ENCODE measurements around the gene MTR. TPM values are rescaled to one million over a fixed set of nuclear protein-coding genes. Genes with fewer than 3 reads are reported as not detected.

MTR gene
- 15.3 and 29.9 TPM in 2 replicates for total RNA-seq (2014; rRNA removed; shearing (Covaris generic))

DNA sequence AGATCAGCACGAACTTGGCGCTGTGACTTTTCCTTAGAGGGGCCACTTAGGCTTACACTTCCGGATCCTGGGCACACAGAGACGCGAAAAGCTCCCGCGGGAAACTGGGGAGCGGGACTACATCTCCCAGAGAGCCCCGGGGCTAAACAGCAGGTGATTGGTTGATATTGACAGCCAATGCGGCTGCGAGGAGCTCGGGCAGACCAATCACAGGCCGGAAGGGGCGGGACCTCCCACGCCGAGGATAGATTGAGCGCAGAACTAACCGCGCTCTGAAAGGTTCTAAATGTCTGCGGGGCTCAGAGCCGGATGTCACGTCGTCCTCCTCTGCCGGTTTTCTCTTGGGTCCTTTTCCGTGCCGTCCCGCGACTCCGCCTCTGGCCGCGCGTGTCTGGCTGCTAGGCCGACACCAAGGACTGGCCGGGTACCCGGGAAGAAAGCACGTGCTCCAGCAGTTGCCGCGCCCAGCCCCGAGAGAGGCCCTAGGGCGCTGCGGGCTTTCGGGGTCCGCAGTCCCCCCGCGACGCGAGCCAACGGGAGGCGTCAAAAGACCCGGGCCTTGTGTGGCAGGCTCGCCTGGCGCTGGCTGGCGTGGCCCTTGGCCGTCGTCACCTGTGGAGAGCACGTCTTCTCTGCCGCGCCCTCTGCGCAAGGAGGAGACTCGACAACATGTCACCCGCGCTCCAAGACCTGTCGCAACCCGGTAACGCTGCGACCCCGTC is at the start of gene MTR:
Gene MTR, plus strand, starts transcription at position 258 of the 722 bp plus-strand sequence. Its CDS starts 412 bp downstream, at position 670.
- Histone ChIP-seq H3K4me3 (ENCODE audit: insufficient read depth, low read depth, low read length) (peak within 1 kb of the TSS; percentile 98), H3K27me3 (ENCODE audit: control insufficient read depth, insufficient read depth, low read length) (peaks cover 5% of the 10 kb centered on the region), H3K36me3 (replicated peaks; ENCODE audit: control insufficient read depth, insufficient read depth, low read length) (no peaks in the 10 kb centered on the region)
- DNase-seq = peak; percentile 97

DNA sequence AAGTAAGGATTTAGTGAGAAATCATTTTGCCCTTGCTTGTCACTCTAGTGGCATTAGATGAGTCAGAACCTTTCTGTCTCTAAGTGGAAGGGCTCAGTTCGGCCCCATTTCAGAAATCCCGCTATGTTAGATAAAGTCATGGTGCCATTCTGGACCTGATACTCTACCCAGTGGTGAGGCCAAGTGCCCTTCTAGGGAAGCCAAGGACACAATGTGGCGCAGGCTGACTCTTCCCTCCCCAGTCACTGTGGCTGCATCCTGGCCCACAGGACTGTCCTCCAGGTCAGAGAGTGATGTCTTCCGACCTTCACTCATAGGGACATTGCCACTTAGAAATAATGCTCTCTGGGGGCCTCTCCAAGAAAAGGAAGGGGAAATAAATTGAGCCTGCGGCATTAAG is 48.3 kb upstream of the MTR start:
- Histone ChIP-seq H3K36me3 (replicated peaks; ENCODE audit: control insufficient read depth, insufficient read depth, low read length) (no peaks in the 10 kb centered on the region), H3K4me3 (ENCODE audit: insufficient read depth, low read depth, low read length) (no peak overlapping the region), H3K27me3 (ENCODE audit: control insufficient read depth, insufficient read depth, low read length) (no peaks in the 10 kb centered on the region)
- DNase-seq = no peak

DNA sequence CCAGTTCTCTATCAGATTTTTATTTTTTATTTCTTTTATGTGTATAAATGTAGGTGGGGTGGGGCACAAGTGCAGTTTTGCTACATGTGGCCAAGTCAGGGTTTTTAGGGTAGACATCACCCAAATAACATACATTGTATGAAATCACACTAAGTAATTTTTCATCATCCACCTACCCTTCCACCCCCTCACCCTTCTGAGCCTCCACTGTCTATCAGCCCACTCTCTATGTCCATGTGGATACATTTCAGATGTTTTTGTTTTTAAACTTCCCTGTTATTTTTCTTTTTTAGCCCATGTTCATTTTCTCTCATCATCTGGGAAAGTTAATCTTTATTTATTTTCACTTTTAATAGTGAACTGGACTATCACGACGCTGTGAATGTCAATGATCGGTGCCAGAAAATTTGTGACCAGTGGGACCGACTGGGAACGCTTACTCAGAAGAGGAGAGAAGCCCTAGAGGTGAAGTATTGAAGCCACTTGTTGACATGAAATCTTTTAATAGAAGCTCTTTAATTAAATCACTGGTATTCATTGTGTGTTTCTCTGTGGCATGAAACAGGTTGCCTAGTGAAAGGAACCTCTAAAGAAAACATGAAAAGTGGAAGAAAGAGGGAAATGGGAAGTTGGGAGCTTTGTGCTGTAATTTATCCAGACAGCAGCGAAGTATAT is 47.6 kb upstream of the MTR start:
- Histone ChIP-seq H3K27me3 (ENCODE audit: control insufficient read depth, insufficient read depth, low read length) (no peaks in the 10 kb centered on the region), H3K4me3 (ENCODE audit: insufficient read depth, low read depth, low read length) (no peak overlapping the region), H3K36me3 (replicated peaks; ENCODE audit: control insufficient read depth, insufficient read depth, low read length) (no peaks in the 10 kb centered on the region)
- DNase-seq = no peak

DNA sequence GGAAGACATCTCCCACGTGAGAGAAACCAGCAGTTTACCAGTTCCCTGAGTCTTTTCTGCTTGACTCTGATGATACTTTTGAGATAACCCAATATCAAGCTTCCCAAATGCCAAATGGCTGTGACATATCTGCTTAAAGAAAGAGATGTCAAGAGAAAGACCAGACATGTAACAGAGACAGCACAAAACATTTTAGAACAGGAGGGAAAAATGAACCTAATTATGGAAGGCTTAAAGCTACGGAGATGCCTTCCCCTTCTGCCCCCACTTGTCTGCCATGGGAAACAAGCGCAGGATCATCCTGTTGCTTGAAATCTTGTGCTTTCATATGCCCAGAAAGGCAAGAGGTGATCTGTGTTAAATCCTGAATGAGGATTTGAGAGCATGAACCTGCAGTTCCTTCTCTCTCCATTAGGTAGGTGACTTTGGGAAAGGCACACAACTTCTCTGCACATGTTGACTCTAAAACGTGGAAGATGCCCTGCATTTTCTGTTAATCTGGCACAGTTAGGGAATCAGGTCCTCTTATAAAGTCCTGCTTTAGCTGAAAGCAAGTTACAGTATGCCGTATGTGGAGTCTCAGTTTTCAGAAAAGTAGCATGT is 46.7 kb upstream of the MTR start:
- no peak for DNase-seq

DNA sequence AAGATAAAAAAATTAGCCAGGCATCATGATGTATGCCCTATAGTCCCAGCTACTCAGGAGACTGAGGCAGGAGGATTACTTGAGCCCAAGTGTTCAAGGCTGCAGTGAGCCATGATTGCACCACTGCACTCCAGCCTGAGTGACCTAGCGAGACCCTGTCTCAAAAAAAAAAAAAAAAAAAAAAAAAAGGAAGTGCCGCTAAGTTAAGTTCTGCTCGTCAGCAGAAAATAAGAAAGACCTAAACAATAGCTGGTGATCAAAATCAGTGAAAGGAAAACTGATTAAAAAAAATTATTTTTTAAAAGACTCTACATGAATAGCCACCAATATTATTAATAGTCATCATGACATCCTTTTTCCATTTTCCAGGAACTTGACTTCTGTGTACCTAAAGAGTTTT is 44.2 kb upstream of the MTR start:
- Histone ChIP-seq H3K4me3 (ENCODE audit: insufficient read depth, low read depth, low read length) (no peak overlapping the region), H3K36me3 (replicated peaks; ENCODE audit: control insufficient read depth, insufficient read depth, low read length) (peaks cover 1% of the 10 kb centered on the region), H3K27me3 (ENCODE audit: control insufficient read depth, insufficient read depth, low read length) (no peaks in the 10 kb centered on the region)
- DNase-seq = no peak

More for the DNA sequence above, 46.7 kb upstream of the MTR start:
- Histone ChIP-seq H3K4me3 (ENCODE audit: insufficient read depth, low read depth, low read length) (no peak overlapping the region), H3K36me3 (replicated peaks; ENCODE audit: control insufficient read depth, insufficient read depth, low read length) (no peaks in the 10 kb centered on the region), H3K27me3 (ENCODE audit: control insufficient read depth, insufficient read depth, low read length) (no peaks in the 10 kb centered on the region)

DNA sequence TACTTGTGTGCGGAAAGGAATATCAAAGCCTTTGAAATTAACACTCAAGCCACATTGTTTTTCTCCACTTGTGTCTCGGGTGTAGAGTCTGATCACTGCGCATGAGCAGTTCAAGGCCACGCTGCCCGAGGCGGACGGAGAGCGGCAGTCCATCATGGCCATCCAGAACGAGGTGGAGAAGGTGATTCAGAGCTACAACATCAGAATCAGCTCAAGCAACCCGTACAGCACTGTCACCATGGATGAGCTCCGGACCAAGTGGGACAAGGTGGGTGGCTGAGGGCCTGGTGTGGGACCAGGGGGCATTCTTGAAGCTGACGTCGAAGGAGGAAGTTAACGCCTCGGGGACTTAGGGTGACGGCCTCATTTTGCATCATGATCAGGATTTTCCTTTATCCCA is 43.7 kb upstream of the MTR start:
- Histone ChIP-seq H3K27me3 (ENCODE audit: control insufficient read depth, insufficient read depth, low read length) (no peaks in the 10 kb centered on the region), H3K36me3 (replicated peaks; ENCODE audit: control insufficient read depth, insufficient read depth, low read length) (peaks cover 1% of the 10 kb centered on the region), H3K4me3 (ENCODE audit: insufficient read depth, low read depth, low read length) (no peak overlapping the region)
- DNase-seq = no peak

DNA sequence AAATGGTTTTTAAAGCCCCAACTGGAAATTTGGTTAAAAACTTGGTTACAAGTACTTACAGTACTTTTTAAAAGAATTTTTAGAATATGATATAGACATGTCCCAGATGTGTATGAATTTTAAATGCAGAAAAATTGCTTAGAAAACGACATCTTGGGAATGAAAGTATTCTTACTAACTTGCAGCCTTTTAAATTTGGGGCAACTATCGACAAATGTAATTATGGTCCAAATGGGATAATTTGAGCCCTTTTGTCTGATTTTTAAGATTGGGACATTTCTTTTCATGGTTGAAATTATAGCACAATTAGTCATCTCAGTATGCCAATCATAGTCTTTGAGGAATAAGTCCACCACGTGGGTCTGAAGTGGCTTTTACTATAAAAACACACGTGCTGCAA is 43.2 kb upstream of the MTR start:
- peaks cover 1% of the 10 kb centered on the region for H3K36me3 ChIP-seq (replicated peaks; ENCODE audit: control insufficient read depth, insufficient read depth, low read length)
- no peaks in the 10 kb centered on the region for H3K27me3 ChIP-seq (ENCODE audit: control insufficient read depth, insufficient read depth, low read length)
- no peak for DNase-seq
- H3K4me3 ChIP-seq (ENCODE audit: insufficient read depth, low read depth, low read length) = no peak overlapping the region

DNA sequence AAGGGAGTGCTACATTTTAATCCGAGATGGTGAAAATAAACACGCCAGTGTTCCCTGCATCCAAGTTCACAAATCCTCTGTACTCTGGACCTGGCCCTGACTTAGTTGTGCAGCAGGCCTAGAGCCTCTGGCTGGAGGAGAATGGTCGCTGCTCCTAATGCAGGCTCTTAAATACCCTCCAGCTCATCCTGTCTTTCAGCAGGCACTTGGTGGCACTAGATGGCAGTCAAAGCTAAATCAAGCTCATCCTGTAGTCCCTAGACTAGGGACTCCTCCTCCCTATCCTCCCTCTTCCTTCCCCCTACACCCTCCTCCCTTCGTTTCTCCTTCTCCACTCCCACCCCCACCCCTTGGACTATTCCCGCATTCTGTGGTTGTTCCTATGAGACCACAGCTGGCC is 41.6 kb upstream of the MTR start:
- Histone ChIP-seq H3K4me3 (ENCODE audit: insufficient read depth, low read depth, low read length) (no peak overlapping the region), H3K36me3 (replicated peaks; ENCODE audit: control insufficient read depth, insufficient read depth, low read length) (peaks cover 1% of the 10 kb centered on the region), H3K27me3 (ENCODE audit: control insufficient read depth, insufficient read depth, low read length) (no peaks in the 10 kb centered on the region)
- peak; percentile 70 for DNase-seq

DNA sequence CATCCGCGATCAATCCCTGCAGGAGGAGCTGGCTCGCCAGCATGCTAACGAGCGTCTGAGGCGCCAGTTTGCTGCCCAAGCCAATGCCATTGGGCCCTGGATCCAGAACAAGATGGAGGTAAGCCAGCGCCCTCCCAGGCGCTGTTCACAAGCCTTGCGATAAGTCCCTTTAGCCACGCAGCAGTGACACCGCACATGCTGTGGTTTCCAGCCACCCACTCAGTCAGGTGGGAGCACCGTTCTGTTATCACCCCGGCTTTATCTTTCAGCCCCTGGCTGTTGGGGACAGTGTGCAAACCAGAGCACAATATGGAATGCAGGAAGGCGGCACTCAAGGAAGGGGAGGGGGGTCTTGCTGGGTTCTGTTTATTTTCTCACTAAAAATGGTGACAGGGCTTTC is 41.1 kb upstream of the MTR start:
- Histone ChIP-seq H3K27me3 (ENCODE audit: control insufficient read depth, insufficient read depth, low read length) (no peaks in the 10 kb centered on the region), H3K4me3 (ENCODE audit: insufficient read depth, low read depth, low read length) (no peak overlapping the region), H3K36me3 (replicated peaks; ENCODE audit: control insufficient read depth, insufficient read depth, low read length) (peaks cover 2% of the 10 kb centered on the region)
- no peak for DNase-seq

DNA sequence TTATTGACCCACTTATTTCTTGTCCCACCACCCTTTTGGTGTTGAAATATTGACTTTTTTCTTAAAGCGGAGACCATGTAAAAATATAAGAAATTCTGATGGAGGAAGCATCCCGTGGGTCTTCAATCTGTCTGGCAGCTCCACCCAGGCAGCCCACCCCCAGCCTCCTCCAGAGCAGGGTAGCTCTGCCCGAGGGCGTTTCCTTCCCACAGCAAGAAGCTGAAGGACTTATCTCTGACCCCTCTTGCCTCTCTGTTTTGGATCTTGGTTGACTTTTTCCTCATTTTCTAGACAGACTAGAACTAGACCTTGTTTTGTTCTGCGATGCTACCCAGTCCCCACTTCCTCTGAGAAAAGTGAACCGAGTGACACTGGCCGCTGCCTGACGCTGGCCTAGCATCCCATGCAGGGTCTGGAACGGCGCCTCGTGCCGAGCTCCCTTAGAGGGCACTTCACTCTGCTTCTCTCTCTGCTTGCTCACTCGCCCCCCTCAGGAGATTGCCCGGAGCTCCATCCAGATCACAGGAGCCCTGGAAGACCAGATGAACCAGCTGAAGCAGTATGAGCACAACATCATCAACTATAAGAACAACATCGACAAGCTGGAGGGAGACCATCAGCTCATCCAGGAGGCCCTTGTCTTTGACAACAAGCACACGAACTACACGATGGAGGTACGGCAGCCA is 40.4 kb upstream of the MTR start:
- Histone ChIP-seq H3K27me3 (ENCODE audit: control insufficient read depth, insufficient read depth, low read length) (no peaks in the 10 kb centered on the region), H3K4me3 (ENCODE audit: insufficient read depth, low read depth, low read length) (no peak overlapping the region), H3K36me3 (replicated peaks; ENCODE audit: control insufficient read depth, insufficient read depth, low read length) (peaks cover 2% of the 10 kb centered on the region)
- DNase-seq = no peak

DNA sequence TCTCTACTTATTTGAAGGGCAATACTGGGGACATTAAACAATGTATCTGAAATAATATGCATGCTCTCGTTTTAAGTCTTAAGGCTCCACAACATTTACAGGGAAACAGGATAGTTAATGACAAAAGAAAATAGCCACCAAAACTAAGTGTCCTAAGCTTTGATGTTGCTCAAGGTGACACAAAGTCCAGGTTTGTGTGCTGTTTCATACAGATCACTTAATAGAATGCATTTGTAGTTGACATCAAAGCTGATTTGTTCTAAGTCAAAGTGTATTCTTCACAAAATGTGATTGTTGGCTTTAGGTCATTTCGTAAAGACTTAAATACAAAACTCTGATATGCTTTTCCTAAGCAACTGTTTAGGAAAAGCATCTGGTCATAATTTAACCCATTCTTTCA is 37.5 kb upstream of the MTR start:
- no peak for DNase-seq
- H3K27me3 ChIP-seq (ENCODE audit: control insufficient read depth, insufficient read depth, low read length) = no peaks in the 10 kb centered on the region
- H3K4me3 ChIP-seq (ENCODE audit: insufficient read depth, low read depth, low read length) = no peak overlapping the region
- peaks cover 2% of the 10 kb centered on the region for H3K36me3 ChIP-seq (replicated peaks; ENCODE audit: control insufficient read depth, insufficient read depth, low read length)

DNA sequence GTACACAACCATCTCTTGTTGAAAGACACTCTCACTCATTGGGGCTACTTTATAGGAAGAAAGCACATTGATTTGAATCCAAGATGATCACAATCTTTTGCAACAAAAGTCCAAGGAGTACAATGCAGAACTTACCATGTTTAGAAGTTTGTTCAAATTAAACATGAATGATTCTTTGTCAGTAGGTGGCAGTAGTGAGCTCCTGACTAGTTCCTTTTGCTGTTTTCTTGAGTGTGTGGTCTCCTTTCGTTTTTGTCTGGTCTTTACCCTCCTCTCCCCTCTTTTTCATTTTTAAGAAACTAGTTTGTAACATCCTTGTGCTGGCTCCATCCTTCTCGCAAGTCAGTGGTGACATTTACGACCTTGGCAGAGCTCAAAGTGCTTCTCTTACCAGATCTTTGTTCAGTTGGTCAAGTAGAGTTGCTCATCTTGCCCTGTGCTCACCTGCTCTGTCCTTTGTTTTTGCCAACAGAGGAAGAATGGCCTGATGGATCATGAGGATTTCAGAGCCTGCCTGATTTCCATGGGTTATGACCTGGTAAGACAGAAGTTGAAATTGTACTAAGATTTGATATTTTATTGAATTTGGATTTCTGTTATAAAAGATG is 35.7 kb upstream of the MTR start:
- DNase-seq = peak; percentile 68
- H3K27me3 ChIP-seq (ENCODE audit: control insufficient read depth, insufficient read depth, low read length) = no peaks in the 10 kb centered on the region
- H3K36me3 ChIP-seq (replicated peaks; ENCODE audit: control insufficient read depth, insufficient read depth, low read length) = peaks cover 2% of the 10 kb centered on the region
- H3K4me3 ChIP-seq (ENCODE audit: insufficient read depth, low read depth, low read length) = no peak overlapping the region

DNA sequence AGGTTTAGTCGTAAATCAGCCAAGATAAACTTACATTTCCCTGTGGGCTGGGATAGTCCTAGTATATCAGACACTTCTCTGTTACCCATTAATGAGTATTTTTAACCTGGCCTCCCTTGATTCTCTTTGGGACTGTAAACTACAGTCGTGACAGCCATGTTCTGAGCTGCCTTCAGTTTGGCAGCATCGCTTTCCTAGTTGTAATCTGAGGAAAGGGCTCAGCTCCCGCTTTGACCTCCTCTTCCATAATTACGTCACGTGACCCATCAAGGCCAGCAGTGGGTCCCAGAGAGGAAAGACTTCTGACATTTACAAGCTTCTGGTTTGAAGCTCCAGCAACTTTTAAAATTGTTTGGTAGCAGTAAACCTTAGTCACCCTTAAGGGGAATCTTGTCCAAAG is 34.6 kb upstream of the MTR start:
- H3K27me3 ChIP-seq (ENCODE audit: control insufficient read depth, insufficient read depth, low read length) = no peaks in the 10 kb centered on the region
- no peak overlapping the region for H3K4me3 ChIP-seq (ENCODE audit: insufficient read depth, low read depth, low read length)
- DNase-seq = no peak
- peaks cover 1% of the 10 kb centered on the region for H3K36me3 ChIP-seq (replicated peaks; ENCODE audit: control insufficient read depth, insufficient read depth, low read length)

DNA sequence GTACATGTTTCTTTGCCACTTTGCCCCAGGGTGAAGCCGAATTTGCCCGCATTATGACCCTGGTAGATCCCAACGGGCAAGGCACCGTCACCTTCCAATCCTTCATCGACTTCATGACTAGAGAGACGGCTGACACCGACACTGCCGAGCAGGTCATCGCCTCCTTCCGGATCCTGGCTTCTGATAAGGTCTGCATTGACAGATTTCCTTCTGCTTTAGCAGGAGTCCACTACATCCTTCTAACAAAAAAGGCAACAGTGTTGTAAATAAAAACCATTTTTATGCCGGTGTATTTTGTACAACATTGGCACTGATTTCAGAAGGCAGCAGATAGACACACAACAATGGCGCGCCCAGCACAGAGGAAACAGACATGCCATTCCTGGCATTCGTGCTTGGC is 34.1 kb upstream of the MTR start:
- no peak for DNase-seq
- Histone ChIP-seq H3K4me3 (ENCODE audit: insufficient read depth, low read depth, low read length) (no peak overlapping the region), H3K36me3 (replicated peaks; ENCODE audit: control insufficient read depth, insufficient read depth, low read length) (peaks cover 1% of the 10 kb centered on the region), H3K27me3 (ENCODE audit: control insufficient read depth, insufficient read depth, low read length) (no peaks in the 10 kb centered on the region)
